ENCODE data around the gene DLG2.

The DLG2 gene

DNA sequence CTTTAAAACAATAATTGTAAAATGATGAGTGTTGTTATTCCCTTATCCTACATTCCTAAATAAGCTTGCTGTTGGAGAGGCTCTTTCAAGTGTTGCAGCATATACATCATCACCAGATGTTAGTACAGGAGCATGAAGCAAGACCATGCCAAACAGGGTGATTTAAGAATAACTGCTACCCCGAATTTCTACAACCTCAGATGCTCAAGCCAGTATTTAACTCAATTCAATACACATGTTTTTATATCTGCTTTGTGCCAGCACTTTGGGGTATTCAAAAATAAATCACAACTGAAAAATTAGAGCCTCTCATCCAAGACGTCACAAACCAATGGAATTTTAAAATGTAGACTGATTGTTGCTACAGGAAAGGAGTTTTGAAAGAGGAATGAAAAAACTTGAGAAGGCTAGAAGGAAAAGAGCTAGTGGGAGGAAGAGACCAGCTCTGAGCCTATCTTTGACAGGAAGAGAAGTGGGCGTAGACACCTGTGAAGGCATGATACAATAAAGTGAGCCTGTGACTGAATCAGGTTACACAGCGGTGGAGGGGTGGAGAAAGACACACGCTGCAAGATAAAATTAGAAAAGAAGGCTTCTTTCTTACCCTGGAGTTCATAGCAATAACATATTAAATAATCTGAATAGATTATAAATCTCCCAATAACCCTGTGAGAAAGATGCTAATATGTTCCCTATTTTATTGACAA, 95.8 kb downstream of the DLG2 start:
- TF ChIP-seq TAF1 (IDR thresholded peaks at IDR 0.05; ENCODE audit: borderline replicate concordance, insufficient read depth, low read length) (no peak), POLR2AphosphoS5 (IDR thresholded peaks at IDR 0.05; ENCODE audit: low read depth, low read length) (no peak), FOXP2 (optimal IDR thresholded peaks at IDR 0.05; ENCODE audit: borderline replicate concordance, extremely low read depth, extremely low read length, insufficient read depth) (no peak), SIN3A (IDR thresholded peaks at IDR 0.05; ENCODE audit: borderline replicate concordance, insufficient read depth, low read length) (no peak)
- TF ChIP-seq, protein P1, sequence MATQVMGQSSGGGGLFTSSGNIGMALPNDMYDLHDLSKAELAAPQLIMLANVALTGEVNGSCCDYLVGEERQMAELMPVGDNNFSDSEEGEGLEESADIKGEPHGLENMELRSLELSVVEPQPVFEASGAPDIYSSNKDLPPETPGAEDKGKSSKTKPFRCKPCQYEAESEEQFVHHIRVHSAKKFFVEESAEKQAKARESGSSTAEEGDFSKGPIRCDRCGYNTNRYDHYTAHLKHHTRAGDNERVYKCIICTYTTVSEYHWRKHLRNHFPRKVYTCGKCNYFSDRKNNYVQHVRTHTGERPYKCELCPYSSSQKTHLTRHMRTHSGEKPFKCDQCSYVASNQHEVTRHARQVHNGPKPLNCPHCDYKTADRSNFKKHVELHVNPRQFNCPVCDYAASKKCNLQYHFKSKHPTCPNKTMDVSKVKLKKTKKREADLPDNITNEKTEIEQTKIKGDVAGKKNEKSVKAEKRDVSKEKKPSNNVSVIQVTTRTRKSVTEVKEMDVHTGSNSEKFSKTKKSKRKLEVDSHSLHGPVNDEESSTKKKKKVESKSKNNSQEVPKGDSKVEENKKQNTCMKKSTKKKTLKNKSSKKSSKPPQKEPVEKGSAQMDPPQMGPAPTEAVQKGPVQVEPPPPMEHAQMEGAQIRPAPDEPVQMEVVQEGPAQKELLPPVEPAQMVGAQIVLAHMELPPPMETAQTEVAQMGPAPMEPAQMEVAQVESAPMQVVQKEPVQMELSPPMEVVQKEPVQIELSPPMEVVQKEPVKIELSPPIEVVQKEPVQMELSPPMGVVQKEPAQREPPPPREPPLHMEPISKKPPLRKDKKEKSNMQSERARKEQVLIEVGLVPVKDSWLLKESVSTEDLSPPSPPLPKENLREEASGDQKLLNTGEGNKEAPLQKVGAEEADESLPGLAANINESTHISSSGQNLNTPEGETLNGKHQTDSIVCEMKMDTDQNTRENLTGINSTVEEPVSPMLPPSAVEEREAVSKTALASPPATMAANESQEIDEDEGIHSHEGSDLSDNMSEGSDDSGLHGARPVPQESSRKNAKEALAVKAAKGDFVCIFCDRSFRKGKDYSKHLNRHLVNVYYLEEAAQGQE (IDR thresholded peaks at IDR 0.05; ENCODE audit: insufficient read depth in 1 of 2, low read depth in 2 of 2, low read length in 2 of 2), result no peak

DNA sequence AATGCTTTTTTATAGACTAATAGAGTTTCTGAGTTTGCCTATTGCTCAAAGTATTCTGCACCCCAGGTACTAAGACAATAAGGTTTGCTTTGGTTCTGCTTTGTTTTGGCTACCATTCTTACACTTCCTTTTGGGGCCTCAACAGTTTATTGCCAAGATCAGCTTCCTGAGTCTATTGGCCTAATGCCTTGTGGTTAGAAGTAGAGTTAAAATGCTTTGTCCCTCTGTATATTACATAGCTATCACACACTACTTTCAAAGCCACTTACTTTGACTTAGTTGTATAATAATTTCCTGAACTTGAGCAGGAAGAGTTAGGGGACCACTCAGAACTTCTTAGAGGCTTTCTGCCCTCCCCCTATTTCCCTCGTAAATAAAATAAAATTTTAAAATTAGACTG, 96.5 kb downstream of the DLG2 start:
- no peak for TF ChIP-seq POLR2AphosphoS5 (IDR thresholded peaks at IDR 0.05; ENCODE audit: low read depth, low read length)
- TF ChIP-seq, protein P1 (IDR thresholded peaks at IDR 0.05; ENCODE audit: insufficient read depth in 1 of 2, low read depth in 2 of 2, low read length in 2 of 2), result no peak
- TF ChIP-seq SIN3A (IDR thresholded peaks at IDR 0.05; ENCODE audit: borderline replicate concordance, insufficient read depth, low read length), result no peak
- no peak for TF ChIP-seq TAF1 (IDR thresholded peaks at IDR 0.05; ENCODE audit: borderline replicate concordance, insufficient read depth, low read length)

DNA sequence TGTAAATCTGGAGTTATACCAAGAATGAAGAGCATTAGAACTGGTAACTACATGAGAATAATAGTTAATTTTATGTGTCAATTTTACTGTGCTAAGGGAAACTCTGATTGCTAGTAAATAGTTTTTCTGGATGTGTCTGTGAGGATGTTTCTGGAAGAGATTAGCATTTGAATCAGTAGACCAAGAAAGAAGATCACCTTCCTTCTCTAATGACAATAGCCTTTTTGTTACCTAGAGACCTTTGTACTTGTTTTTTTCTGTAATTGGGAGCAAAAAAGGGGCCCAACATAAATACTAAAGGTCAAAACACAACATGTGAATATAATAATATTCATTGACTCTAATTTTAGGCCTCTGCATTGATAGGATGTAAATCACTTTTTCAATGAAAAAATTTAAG, 100.6 kb downstream of the DLG2 start:
- no peak for TF ChIP-seq FOXP2 (optimal IDR thresholded peaks at IDR 0.05; ENCODE audit: borderline replicate concordance, extremely low read depth, extremely low read length, insufficient read depth)
- TF ChIP-seq, protein P1 (IDR thresholded peaks at IDR 0.05; ENCODE audit: insufficient read depth in 1 of 2, low read depth in 2 of 2, low read length in 2 of 2), result no peak
- TF ChIP-seq POLR2AphosphoS5 (IDR thresholded peaks at IDR 0.05; ENCODE audit: low read depth, low read length), result no peak
- no peak for TF ChIP-seq SIN3A (IDR thresholded peaks at IDR 0.05; ENCODE audit: borderline replicate concordance, insufficient read depth, low read length)
- no peak for TF ChIP-seq TAF1 (IDR thresholded peaks at IDR 0.05; ENCODE audit: borderline replicate concordance, insufficient read depth, low read length)

DNA sequence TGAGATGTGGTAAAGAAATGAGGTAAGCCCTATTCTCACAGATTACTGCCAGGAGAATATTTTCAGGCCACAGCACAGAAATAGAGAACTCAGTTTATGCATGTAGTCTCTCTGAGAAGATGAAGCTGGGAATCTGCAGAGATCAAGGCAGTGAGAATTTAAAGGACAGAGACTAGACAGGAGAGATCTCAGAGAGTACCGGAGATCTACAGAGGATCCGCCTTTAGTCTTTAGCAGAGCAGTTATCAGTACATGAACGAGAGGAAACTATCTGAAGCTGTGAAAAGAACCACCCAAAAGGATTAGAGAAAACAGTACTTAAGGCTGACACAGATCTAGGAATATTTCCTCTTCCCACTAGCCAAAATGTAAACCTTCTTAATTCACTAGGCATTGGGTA, 101.5 kb downstream of the DLG2 start:
- TF ChIP-seq SIN3A (IDR thresholded peaks at IDR 0.05; ENCODE audit: borderline replicate concordance, insufficient read depth, low read length) (no peak), TAF1 (IDR thresholded peaks at IDR 0.05; ENCODE audit: borderline replicate concordance, insufficient read depth, low read length) (no peak), FOXP2 (optimal IDR thresholded peaks at IDR 0.05; ENCODE audit: borderline replicate concordance, extremely low read depth, extremely low read length, insufficient read depth) (no peak), POLR2AphosphoS5 (IDR thresholded peaks at IDR 0.05; ENCODE audit: low read depth, low read length) (no peak)
- TF ChIP-seq, protein P1 (IDR thresholded peaks at IDR 0.05; ENCODE audit: insufficient read depth in 1 of 2, low read depth in 2 of 2, low read length in 2 of 2), result no peak
